GM21515 (cell line): ENCODE data around the gene LAGE3.

Source experiments
- ATAC-seq: cut with Tn5 transposase; IDR thresholded peaks from one replicate; pipeline ENCODE4 v1.9.1; 2021; ENCODE audit not compliant: unreplicated experiment

Gene LAGE3

DNA sequence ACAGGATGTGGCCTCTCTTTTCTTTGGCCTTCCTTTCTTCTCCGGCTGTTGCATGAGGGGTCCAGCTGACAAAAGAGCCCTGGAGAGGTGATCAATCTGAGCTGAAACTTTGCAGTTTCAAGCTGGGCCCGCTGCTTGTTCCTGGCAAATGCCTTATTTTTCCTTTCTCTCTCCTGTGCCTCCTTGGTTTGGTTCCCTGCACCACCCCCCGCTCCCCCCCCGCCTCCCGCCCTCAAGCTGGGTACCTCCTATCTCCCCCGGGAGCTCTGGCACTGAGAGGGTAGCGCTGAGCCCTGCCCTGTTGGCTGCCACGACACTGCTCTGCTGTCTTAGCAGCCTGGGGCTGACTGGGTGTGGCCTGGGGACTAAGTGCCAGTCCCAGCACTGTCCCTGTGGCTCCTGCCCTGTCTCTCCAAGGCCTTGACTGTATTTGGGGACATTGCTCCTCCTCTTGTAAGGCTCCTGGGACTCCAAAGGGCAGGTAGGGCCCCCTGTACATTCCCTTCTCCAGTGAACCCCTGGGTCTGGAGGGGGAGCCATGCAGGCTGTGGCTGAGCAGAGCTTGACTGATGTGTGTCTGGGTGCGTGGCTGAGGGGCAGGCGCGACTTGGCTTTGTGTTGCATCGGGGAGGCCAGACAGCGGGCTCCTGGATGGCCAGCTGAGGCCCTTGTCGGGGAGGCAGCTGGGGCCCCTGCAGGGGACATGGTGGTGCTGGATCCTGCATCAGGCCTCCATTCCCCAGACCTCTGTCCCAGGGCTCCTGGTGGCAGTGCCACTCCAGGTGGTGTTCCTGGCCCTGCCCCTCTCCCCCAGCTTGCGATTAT lies 19.9 kb downstream of the LAGE3 start:
- no peak for ATAC-seq

GRCh38 chrX:154458116-154458953 lies 20.7 kb downstream of the LAGE3 start, which contains the start of gene PLXNA3:
TSS of gene PLXNA3 (plus strand) at chrX:154458281. CDS start at chrX:154460184, 1,903 bp downstream.
- peak; percentile 66 for ATAC-seq

DNA sequence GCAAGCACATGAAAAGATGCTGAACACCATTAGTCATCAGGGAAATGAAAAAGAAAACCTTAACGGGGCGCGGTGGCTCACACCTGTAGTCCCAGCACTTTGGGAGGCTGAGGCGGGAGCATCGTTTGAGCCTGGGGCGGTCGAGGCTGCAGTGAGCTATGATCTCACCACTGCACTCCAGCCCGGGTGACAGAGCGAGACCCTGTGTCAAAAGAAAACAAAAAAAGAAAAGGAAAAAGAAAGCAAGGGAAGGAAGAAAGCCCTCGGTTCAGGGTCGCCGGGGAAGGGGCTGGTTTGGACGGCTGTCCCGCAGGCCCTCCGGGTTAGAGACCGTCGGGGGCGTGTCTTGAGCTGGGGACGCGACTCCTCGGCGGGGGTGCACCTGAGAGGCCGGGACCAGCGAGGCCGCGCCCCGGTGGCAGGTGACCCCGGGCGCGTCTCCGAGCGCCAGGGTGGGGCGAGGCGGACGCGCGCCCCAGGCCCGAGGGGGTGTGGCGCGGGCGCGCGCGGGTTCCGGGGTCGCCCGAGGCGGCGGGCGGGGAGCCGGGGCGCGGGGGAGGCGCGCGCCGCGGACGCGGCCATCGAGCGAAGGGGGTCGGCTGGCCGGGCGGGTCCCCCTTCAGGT lies 21.5 kb downstream of the LAGE3 start:
- ATAC-seq, result peak; percentile 60

- no peak for ATAC-seq
Observed at GRCh38 chrX:154452823-154453222, 26.3 kb downstream of the LAGE3 start.

DNA sequence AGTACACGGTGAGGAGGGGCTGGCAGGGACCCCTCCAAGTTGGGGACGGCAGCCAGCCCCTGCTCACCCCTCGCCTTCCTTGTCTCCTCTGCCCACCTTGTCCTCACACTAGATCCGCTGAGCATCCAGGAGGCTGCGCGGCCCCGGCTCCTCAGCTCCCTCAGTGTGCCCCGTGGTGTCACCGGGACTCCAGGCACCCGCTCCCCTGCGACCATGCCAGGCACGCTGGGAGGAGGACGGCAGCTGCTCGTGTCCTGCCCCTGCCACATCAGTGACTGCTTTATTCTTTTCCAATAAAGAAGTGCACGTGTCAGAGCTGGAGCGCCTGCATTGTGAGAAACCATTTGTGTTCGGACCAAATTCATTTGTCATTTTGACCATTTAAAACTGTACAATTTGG lies 28.8 kb downstream of the LAGE3 start:
- no peak for ATAC-seq

DNA sequence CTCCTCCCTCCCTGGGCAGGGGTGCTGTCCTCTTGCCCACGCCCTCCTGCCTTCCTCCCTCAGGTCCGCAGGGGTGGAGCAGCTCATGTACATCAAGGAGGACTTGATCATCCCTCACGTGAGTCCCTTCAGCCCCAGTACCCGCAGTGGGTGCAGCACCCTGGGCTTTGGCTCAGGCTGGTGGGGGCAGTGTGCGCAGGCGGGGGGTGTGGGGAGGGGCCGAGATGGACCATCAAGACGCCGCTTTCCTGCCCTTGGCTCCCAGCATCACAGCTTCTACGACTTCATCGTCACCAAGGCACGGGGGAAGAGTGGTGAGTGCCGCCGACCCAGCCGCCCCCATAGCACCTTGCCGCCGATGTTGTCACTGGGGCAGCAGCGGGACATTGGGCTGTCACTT lies 29.5 kb downstream of the LAGE3 start:
- ATAC-seq, result no peak

DNA sequence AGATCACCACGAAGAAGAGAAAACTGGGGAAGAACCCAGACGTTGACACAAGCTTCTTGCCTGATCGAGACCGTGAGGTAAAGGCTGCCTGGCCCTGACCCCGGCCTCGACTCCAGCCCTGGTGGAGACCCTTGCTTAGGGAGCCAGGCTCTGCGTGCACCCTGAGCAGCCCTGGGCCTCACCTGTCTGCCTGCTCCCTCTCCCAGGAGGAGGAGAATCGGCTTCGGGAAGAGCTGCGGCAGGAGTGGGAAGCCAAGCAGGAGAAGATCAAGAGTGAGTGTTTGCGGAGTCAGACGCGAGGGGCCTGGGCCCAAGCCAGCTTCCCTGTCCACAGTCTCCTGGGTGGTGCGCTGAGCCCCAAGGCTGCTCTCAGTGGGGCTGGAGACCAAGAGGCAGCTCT lies 30.6 kb downstream of the LAGE3 start:
- no peak for ATAC-seq

DNA sequence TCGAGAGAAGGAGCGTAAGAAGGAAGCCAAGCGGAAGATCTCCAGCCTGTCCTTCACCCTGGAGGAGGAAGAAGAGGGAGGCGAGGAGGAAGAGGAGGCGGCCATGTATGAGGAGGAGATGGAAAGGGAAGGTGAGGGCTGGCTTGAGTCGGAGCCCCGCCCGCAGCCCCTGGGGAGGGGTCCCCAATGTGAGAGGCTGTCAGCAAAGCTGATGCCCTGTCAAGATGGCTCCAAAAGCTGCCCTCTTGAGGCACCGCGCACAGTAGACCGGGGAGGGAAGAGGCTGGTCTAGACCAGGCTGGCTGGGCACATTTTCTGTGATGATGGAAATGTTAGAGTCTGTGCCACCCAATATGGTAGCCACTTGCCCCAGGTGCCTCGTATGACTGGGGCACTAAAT lies 32.7 kb downstream of the LAGE3 start:
- no peak for ATAC-seq

- ATAC-seq, result no peak
Observed at GRCh38 chrX:154445776-154446175, 33.3 kb downstream of the LAGE3 start.

- no peak for ATAC-seq
Observed at GRCh38 chrX:154444755-154445246, 34.3 kb downstream of the LAGE3 start.

- ATAC-seq, result peak; percentile 70
Observed at GRCh38 chrX:154443992-154444754, 34.9 kb downstream of the LAGE3 start, which contains the start of gene FAM50A. TSS of gene FAM50A (plus strand) at chrX:154444141. CDS start at chrX:154444236, 95 bp downstream.

- ATAC-seq, result no peak
Observed at GRCh38 chrX:154443479-154443910, 35.6 kb downstream of the LAGE3 start.

DNA sequence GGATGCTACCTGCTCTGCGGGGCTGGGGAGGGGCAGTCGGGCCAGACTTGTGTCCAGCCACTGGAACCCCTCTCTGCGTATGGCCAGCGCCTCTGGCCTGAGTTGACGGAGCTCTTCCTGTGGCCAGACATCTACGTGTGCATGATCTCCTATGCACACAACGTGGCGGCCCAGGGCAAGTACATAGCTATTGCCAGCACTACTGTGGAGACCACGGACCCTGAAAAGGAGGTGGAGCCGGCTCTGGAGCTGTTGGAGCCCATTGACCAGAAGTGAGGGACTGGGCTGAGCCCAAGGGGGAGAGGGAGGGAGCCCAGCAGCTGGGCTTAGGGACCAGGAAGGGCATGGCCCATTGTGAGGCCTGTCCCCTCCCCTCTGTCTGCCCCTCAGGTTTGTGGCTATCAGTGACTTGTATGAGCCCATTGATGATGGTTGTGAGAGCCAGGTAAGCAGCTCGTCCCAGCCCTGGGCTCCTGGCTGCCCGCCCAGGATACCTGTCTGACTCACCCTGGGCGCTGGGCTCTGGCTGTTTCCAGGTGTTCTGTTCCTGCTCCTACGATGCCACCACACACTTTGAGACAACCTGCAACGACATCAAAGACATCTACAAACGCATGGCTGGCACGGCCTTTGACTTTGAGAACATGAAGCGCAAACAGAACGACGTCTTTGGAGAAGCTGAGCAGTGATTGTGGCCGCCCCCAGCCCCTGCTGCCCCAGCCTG lies 36.9 kb downstream of the LAGE3 start:
- no peak for ATAC-seq

DNA sequence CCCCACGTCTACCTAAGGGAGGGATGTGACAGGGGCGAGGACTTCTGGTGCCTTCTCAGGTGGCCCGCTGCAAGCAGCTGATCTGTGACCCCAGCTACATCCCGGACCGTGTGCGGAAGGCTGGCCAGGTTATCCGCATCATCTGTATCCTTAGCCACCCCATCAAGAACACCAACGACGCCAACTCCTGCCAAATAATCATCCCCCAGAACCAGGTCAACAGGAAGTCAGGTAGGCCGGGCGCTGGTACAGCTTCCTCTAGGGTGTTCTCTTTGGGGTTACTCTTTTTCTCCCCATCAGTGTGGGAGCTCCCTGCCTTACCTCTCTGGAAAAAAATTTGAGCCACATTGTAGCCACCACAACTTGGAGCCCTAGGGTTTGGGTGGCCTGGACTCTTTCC lies 37.5 kb downstream of the LAGE3 start:
- no peak for ATAC-seq

DNA sequence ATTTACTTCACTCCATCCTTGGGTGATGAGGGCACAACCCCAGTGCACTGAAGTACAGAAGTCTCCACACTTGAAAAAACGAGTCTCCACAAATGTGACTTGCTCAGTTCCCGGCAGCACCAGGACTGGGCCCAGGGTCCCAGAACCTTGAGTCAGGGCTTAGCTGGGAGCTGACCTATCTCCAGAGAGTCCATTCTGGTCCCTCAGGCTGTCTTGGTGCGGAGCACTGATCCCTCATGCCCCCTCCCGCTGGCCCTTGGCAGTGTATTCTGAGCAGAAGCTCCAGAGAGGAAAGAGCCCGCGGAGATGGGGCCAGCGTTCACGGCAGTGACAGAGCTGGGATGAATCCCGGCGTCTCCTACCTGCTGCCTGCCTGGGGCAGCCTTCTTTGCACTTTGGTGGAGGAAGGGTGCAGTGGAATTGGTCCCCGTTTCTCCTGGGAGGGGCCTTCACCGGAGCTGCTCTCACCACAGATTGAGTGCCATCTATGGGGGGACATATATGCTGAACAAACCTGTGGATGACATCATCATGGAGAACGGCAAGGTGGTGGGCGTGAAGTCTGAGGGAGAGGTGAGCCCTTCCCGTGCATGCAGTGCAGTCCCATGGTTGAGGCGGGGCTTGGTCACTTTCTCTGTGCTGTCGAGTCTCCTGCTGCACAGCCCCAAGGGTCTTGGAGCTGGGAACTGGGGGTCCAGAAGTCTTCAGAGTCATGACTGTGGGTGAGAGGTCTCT lies 38.3 kb downstream of the LAGE3 start:
- no peak for ATAC-seq

GRCh38 chrX:154439841-154440240 lies 39.2 kb downstream of the LAGE3 start:
- ATAC-seq, result no peak

GRCh38 chrX:154437971-154438893 lies 40.8 kb downstream of the LAGE3 start:
- no peak for ATAC-seq
